ENCODE data around the gene JAG1.

Gene JAG1

GRCh38 chr20:10661261-10661660 is 12.5 kb downstream of the JAG1 start:
- TF ChIP-seq CTCF (IDR thresholded peaks at IDR 0.05; ENCODE audit: borderline replicate concordance, control extremely low read depth, extremely low read depth, insufficient read depth, missing control alignments) = no peak
- in situ Hi-C loops (cut with MboI; ENCODE audit: low sequenced_read_pairs, unreplicated experiment) = no loop called here

GRCh38 chr20:10660661-10661060 is 13.1 kb downstream of the JAG1 start:
- in situ Hi-C loops (cut with MboI; ENCODE audit: low sequenced_read_pairs, unreplicated experiment) = no loop called here
- no peak for TF ChIP-seq CTCF (IDR thresholded peaks at IDR 0.05; ENCODE audit: borderline replicate concordance, control extremely low read depth, extremely low read depth, insufficient read depth, missing control alignments)
- DNase-seq (ENCODE audit: low spot score) = no peak

More at GRCh38 chr20:10661261-10661660, 12.5 kb downstream of the JAG1 start:
- no peak for DNase-seq (ENCODE audit: low spot score)

GRCh38 chr20:10659651-10660601 is 13.9 kb downstream of the JAG1 start:
- DNase-seq (ENCODE audit: low spot score) = no peak
- in situ Hi-C loops (cut with MboI; ENCODE audit: low sequenced_read_pairs, unreplicated experiment) = no loop called here
- no peak for TF ChIP-seq CTCF (IDR thresholded peaks at IDR 0.05; ENCODE audit: borderline replicate concordance, control extremely low read depth, extremely low read depth, insufficient read depth, missing control alignments)

- no peak for TF ChIP-seq CTCF (IDR thresholded peaks at IDR 0.05; ENCODE audit: borderline replicate concordance, control extremely low read depth, extremely low read depth, insufficient read depth, missing control alignments)
- no peak for DNase-seq (ENCODE audit: low spot score)
- in situ Hi-C loops (cut with MboI; ENCODE audit: low sequenced_read_pairs, unreplicated experiment) = no loop called here
Measured at GRCh38 chr20:10658876-10659632, 14.7 kb downstream of the JAG1 start.

- no peak for TF ChIP-seq CTCF (IDR thresholded peaks at IDR 0.05; ENCODE audit: borderline replicate concordance, control extremely low read depth, extremely low read depth, insufficient read depth, missing control alignments)
- in situ Hi-C loops (cut with MboI; ENCODE audit: low sequenced_read_pairs, unreplicated experiment) = no loop called here
- no peak for DNase-seq (ENCODE audit: low spot score)
Measured at GRCh38 chr20:10658051-10658823, 15.6 kb downstream of the JAG1 start.

GRCh38 chr20:10657453-10657852 is 16.3 kb downstream of the JAG1 start:
- TF ChIP-seq CTCF (IDR thresholded peaks at IDR 0.05; ENCODE audit: borderline replicate concordance, control extremely low read depth, extremely low read depth, insufficient read depth, missing control alignments) = no peak
- in situ Hi-C loops (cut with MboI; ENCODE audit: low sequenced_read_pairs, unreplicated experiment) = no loop called here

More at GRCh38 chr20:10657453-10657852, 16.3 kb downstream of the JAG1 start:
- DNase-seq (ENCODE audit: low spot score) = no peak
